ENCODE measurements around the gene UVSSA.

DNA sequence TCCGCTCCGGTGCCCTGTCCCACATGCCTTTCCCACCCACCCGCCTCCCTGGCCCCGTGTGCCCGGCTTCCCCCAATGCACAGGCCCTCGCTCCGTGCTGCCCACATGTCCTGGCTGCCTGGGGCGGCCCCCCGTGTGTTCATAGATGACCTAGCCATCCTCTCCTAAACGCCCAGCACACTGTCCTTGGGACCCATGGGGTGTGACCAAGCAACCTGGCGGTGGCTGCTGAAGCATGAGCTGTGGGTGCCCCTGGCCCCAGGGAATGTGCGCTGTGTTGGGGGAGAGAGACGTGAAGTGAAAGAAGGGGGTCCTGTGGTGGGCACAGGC lies 29.0 kb upstream of the UVSSA start:
- TF ChIP-seq E2F3 (CRISPR knock-in tag; IDR thresholded peaks at IDR 0.05) = no peak
- no peak for TF ChIP-seq SRSF7 (optimal IDR thresholded peaks at IDR 0.05; ENCODE audit: low read depth, low read length)
- TF ChIP-seq ZNF253 (CRISPR knock-in tag; conservative IDR thresholded peaks at IDR 0.05) = no peak
- TF ChIP-seq, protein P1, sequence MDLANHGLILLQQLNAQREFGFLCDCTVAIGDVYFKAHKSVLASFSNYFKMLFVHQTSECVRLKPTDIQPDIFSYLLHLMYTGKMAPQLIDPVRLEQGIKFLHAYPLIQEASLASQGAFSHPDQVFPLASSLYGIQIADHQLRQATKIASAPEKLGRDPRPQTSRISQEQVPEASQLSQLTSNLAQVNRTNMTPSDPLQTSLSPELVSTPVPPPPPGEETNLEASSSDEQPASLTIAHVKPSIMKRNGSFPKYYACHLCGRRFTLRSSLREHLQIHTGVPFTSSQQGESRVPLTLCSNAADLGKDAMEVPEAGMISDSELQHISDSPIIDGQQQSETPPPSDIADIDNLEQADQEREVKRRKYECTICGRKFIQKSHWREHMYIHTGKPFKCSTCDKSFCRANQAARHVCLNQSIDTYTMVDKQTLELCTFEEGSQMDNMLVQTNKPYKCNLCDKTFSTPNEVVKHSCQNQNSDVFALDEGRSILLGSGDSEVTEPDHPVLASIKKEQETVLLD (IDR thresholded peaks at IDR 0.05) = no peak
- TF ChIP-seq, protein P2, sequence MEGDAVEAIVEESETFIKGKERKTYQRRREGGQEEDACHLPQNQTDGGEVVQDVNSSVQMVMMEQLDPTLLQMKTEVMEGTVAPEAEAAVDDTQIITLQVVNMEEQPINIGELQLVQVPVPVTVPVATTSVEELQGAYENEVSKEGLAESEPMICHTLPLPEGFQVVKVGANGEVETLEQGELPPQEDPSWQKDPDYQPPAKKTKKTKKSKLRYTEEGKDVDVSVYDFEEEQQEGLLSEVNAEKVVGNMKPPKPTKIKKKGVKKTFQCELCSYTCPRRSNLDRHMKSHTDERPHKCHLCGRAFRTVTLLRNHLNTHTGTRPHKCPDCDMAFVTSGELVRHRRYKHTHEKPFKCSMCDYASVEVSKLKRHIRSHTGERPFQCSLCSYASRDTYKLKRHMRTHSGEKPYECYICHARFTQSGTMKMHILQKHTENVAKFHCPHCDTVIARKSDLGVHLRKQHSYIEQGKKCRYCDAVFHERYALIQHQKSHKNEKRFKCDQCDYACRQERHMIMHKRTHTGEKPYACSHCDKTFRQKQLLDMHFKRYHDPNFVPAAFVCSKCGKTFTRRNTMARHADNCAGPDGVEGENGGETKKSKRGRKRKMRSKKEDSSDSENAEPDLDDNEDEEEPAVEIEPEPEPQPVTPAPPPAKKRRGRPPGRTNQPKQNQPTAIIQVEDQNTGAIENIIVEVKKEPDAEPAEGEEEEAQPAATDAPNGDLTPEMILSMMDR (IDR thresholded peaks at IDR 0.05 in 2 of 3, conservative IDR thresholded peaks at IDR 0.05 in 1 of 3; ENCODE audit: insufficient read depth in 2 of 3, low read depth in 1 of 3, low read length in 3 of 3) = no peak
- TF ChIP-seq, protein P3, sequence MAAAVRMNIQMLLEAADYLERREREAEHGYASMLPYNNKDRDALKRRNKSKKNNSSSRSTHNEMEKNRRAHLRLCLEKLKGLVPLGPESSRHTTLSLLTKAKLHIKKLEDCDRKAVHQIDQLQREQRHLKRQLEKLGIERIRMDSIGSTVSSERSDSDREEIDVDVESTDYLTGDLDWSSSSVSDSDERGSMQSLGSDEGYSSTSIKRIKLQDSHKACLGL (CRISPR knock-in tag; IDR thresholded peaks at IDR 0.05; ENCODE audit: borderline replicate concordance, poor library complexity, severe bottlenecking) = no peak
- TF ChIP-seq EHMT2 (IDR thresholded peaks at IDR 0.05) = no peak
- TF ChIP-seq, protein P4, sequence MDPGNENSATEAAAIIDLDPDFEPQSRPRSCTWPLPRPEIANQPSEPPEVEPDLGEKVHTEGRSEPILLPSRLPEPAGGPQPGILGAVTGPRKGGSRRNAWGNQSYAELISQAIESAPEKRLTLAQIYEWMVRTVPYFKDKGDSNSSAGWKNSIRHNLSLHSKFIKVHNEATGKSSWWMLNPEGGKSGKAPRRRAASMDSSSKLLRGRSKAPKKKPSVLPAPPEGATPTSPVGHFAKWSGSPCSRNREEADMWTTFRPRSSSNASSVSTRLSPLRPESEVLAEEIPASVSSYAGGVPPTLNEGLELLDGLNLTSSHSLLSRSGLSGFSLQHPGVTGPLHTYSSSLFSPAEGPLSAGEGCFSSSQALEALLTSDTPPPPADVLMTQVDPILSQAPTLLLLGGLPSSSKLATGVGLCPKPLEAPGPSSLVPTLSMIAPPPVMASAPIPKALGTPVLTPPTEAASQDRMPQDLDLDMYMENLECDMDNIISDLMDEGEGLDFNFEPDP (CRISPR knock-in tag; IDR thresholded peaks at IDR 0.05) = no peak
- no peak for TF ChIP-seq RBM17 (IDR thresholded peaks at IDR 0.05; ENCODE audit: borderline replicate concordance, low read depth, low read length)
- TF ChIP-seq ZNF212 (CRISPR knock-in tag; IDR thresholded peaks at IDR 0.05) = no peak
- no peak for TF ChIP-seq ZNF717 (CRISPR knock-in tag; IDR thresholded peaks at IDR 0.05)

Data from K562 (cell line).